Cardiac muscle cell (in vitro differentiated cells and primary cell): ENCODE measurements around the gene PIEZO1. TPM values are rescaled to one million over a fixed set of nuclear protein-coding genes. Genes with fewer than 3 reads are reported as not detected.
A peak's percentile ranks its signal among the peaks of the same experiment; 100 is the strongest.
"Not testable (repeated sequence)": the region's sequence is repeated elsewhere in the genome, so short reads cannot be mapped to it uniquely, and the experiment has no call there.

ENCODE experiments used
- DNase-seq, 2 donors: peaks; one replicate each; pipeline versions ENCODE4 v3.0.0 to v3.0.0-alpha.2; 2010 to 2017; ENCODE audit warnings: low read depth in 1 of 2, low spot score in 1 of 2
- H3K27ac ChIP-seq: fragments of 200-600 bp; sonication (generic); 2 replicates; pipeline ENCODE4 v1.5.1; 2016
- H3K27me3 ChIP-seq: fragments of 200-600 bp; sonication (generic); 2 replicates; pipeline ENCODE4 v1.6.0; 2016; ENCODE audit warnings: control low read depth
- H3K36me3 ChIP-seq: fragments of 200-600 bp; sonication (generic); 2 replicates; pipeline ENCODE4 v1.5.1; 2016; ENCODE audit warnings: control low read depth
- H3K4me1 ChIP-seq: fragments of 200-600 bp; sonication (generic); 2 replicates; pipeline ENCODE4 v1.8.1; 2017; ENCODE audit warnings: low read depth, mild to moderate bottlenecking, mixed run types
- H3K4me3 ChIP-seq: fragments of 200-600 bp; sonication (generic); 2 replicates; pipeline ENCODE4 v1.5.1; 2016; ENCODE audit warnings: mild to moderate bottlenecking
- H3K9me3 ChIP-seq: fragments of 200-600 bp; sonication (generic); 2 replicates; pipeline ENCODE4 v1.5.1; 2017; ENCODE audit warnings: low read depth, mild to moderate bottlenecking, control low read depth
- polyA plus RNA-seq: library from polyadenylated mRNA; unstranded; fragments of >200 nt; fragmentation: Nextera tagmentation; extraction: Ambion mirVana; gene quantifications from 2 replicates; pipeline ENCODE4 v1.2.1, GENCODE V29; 2016
- total RNA-seq: library from RNA; depleted of rRNA; stranded (reverse); fragments of >200 nt; gene quantifications from 2 replicates; pipeline ENCODE4 v1.2.3, GENCODE V29; 2016
- TF ChIP-seq, protein P1 (sequence below): IDR thresholded peaks from 2 replicates; pipeline ENCODE4 v1.5.1; 2012; ENCODE audit warnings: low read depth, mild to moderate bottlenecking, low read length

PIEZO1 gene
- total and polyA plus RNA-seq, 2 experiments from 2014 or later = 32.7 to 121 TPM

DNA sequence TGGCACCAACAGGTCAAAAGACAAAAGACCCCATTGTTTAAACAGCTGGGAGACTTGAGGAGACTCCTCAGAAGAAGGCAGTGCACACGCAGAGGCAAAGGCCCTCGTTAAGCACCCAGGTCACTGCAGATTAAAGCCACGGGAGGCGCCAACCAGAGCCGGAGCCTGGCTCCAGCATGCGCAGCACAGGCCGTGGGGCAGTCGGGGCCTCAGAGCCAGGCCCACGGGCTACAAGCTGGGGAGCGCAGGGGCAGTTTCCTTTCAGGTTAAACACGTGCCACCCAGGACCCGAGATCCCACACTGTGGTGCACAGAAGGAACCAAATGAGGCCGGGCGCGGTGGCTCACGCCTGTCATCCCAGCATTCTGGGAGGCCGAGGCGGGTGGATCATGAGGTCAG is 9.2 kb downstream of the PIEZO1 start:
- Histone ChIP-seq H3K4me1 (peaks cover 50% of the 10 kb centered on the region), H3K27me3 (no peaks in the 10 kb centered on the region), H3K4me3 (no peak overlapping the region), H3K36me3 (no peaks in the 10 kb centered on the region), H3K9me3 (no peaks in the 10 kb centered on the region), H3K27ac (no peak overlapping the region)
- TF ChIP-seq, protein P1, sequence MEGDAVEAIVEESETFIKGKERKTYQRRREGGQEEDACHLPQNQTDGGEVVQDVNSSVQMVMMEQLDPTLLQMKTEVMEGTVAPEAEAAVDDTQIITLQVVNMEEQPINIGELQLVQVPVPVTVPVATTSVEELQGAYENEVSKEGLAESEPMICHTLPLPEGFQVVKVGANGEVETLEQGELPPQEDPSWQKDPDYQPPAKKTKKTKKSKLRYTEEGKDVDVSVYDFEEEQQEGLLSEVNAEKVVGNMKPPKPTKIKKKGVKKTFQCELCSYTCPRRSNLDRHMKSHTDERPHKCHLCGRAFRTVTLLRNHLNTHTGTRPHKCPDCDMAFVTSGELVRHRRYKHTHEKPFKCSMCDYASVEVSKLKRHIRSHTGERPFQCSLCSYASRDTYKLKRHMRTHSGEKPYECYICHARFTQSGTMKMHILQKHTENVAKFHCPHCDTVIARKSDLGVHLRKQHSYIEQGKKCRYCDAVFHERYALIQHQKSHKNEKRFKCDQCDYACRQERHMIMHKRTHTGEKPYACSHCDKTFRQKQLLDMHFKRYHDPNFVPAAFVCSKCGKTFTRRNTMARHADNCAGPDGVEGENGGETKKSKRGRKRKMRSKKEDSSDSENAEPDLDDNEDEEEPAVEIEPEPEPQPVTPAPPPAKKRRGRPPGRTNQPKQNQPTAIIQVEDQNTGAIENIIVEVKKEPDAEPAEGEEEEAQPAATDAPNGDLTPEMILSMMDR = no peak
- DNase-seq = no peak

DNA sequence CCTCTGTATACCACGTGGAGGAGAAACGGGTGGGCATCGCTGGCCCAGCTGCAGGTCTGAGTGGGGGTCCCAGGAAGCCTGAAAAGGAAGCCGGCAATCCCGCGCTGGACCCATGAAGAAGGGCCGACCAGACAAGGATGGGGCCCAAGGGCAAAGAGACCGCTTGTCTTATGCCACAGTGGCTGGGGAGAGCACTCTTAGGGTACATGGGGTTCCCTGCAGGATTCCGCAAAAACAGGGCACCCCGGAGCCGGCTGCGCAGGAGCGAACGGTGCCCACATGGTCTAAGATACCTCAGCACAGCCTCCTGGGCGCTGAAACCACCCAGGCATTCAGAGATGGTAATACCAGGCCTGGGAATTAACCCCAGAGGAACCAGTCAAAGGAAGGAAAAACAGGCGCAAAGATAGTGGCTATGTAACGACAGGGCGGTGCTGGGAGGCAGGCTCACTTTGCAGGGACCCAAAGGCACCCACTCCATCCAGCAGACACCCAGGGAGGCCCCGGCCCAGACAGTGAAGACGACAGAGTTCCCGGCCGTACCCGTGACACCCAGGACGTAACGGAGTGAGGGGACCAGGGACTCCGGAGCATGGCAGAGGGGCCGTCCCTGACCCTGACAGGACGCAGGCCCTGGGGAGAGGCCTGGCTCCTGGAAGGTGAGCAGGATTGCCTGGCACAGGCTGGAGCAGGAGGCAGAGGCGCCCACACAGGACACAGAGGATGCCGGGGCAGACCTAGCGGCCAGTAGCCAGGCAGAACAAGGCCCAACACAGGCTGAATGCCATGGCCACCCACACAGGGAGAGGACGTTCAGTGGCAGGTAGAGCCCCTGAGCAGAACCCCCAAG is 10.3 kb downstream of the PIEZO1 start:
- H3K9me3 ChIP-seq = no peaks in the 10 kb centered on the region
- TF ChIP-seq, protein P1 = no peak
- no peaks in the 10 kb centered on the region for H3K27me3 ChIP-seq
- H3K27ac ChIP-seq = peak overlapping the region; percentile 97
- no peak overlapping the region for H3K4me3 ChIP-seq
- no peaks in the 10 kb centered on the region for H3K36me3 ChIP-seq
- DNase-seq = no peak
- H3K4me1 ChIP-seq = peaks cover 51% of the 10 kb centered on the region

DNA sequence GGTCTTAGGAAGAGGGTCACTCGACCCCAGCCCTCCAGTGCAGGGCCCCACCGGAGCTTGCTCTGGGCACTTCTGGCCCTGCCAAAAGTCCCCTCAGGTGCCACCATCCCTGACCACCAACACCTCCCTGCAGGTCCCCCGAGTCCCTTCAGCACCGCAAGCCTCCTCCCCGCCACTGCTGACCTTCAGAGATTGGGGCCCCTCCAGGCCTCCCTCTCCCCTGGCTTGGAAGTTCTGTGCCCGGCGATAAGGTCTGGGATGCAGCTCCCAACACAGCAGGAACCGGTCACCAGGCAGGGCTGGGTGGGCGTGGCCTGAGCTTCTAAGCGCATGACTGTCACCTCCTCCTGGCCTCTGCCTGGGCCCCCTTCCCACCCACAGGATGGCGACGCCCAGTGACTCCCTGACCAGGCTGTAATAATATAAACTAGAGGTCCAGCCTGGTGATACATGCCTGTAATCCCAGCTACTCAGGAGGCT is 11.2 kb downstream of the PIEZO1 start:
- no peak overlapping the region for H3K4me3 ChIP-seq
- H3K27me3 ChIP-seq = no peaks in the 10 kb centered on the region
- peak; percentile 42 to 81 for DNase-seq
- H3K9me3 ChIP-seq = no peaks in the 10 kb centered on the region
- H3K36me3 ChIP-seq = no peaks in the 10 kb centered on the region
- peak overlapping the region; percentile 97 for H3K27ac ChIP-seq
- TF ChIP-seq, protein P1 = no peak
- peaks cover 55% of the 10 kb centered on the region for H3K4me1 ChIP-seq

DNA sequence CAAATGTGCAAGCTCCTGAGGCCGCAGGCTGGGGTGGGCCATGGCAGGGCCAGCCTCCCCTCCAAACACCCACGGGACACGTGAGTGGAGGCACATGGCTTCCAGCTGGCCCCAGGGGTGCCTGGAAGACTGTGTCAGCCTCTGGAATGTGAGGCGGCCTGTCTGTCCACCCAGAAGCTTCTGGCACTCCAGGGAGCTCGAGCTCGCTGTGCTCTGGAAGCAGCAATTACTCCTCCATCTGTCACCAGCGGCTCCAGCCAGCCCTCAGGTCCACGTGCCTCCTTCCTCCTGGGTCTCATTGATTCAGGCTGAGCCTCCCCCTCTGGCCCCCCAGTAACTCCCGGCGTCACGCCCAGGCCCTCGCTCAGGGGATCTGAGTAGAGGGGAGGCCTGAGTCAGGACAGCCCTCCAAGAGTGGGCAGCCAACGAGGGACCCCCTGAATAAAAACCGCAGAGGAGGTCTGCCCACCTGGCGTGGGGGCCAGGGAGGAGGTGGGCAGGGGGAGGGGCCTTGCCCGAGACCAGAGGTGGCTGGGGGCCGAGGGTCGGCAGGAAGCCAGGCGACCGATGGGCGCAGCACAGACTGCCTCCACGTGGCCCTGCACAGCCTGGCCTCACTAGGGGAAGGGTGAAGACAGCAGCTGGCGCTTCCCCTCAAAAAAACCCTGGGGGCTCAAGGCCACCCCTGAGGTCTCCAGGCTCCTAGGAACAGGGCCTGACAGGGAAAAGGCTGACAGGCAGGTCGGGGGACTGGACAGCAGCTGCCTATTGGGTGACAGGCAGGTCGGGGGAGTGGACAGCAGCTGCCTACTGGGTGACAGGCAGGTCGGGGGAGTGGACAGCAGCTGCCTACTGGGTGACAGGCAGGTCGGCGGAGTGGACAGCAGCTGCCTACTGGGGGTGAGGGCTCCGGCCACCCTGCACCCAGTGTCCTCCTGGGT is 11.9 kb downstream of the PIEZO1 start:
- peak overlapping the region; percentile 97 for H3K27ac ChIP-seq

DNA sequence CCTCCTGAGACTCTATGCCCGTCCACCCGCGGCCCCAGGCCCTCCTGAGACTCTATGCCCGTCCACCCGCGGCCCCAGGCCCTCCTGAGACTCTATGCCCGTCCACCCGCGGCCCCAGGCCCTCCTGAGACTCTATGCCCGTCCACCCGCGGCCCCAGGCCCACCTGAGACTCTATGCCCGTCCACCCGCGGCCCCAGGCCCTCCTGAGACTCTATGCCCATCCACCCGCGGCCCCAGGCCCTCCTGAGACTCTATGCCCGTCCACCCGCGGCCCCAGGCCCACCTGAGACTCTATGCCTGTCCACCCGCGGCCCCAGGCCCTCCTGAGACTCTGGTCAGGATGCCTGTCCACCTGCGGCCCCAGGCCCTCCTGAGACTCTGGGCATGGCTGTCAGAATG is 13.2 kb downstream of the PIEZO1 start:
- not testable (repeated sequence) for DNase-seq
- peaks cover 73% of the 10 kb centered on the region for H3K4me1 ChIP-seq

More for the DNA sequence above, 11.9 kb downstream of the PIEZO1 start:
- peak; percentile 85 for DNase-seq
- Histone ChIP-seq H3K4me3 (no peak overlapping the region), H3K4me1 (peaks cover 60% of the 10 kb centered on the region), H3K36me3 (no peaks in the 10 kb centered on the region), H3K27me3 (no peaks in the 10 kb centered on the region), H3K9me3 (no peaks in the 10 kb centered on the region)
- TF ChIP-seq, protein P1 = no peak

More for the DNA sequence above, 13.2 kb downstream of the PIEZO1 start:
- H3K4me3 ChIP-seq, H3K9me3 ChIP-seq, H3K36me3 ChIP-seq, H3K27me3 ChIP-seq: not testable (repeated sequence)
- H3K27ac ChIP-seq = peak overlapping the region; percentile 97
